Thyroid gland (tissue), 4 donors: ENCODE data around the gene FAM43A.

Experiments
- CTCF ChIP-seq, 6 experiments: fragments of 200-600 bp in 3 of 6; fragments of 450-650 bp in 3 of 6; sonication (generic) in 3 of 6; IDR thresholded peaks; one replicate each; pipeline ENCODE4 v1.5.1; 2016 to 2019; ENCODE audit warnings: antibody characterized with exemption in 6 of 6, mild to moderate bottlenecking in 2 of 6, inconsistent platforms in 1 of 6, moderate library complexity in 1 of 6
- POLR2A ChIP-seq, 2 donors: fragments of 450-650 bp; IDR thresholded peaks; one replicate each; pipeline ENCODE4 v1.6.1; 2017; ENCODE audit warnings: antibody characterized with exemption in 2 of 2, mild to moderate bottlenecking in 2 of 2, moderate library complexity in 1 of 2

- TF ChIP-seq CTCF (IDR thresholded peaks at IDR 0.05) (no peak), POLR2A (IDR thresholded peaks at IDR 0.05) (no peak)
Observed at GRCh38 chr3:194725346-194725745, 39.7 kb downstream of the FAM43A start.
